ENCODE measurements around the gene APH1B. TPM values are rescaled to one million over a fixed set of nuclear protein-coding genes. Genes with fewer than 3 reads are reported as not detected.
A peak's percentile ranks its signal among the peaks of the same experiment; 100 is the strongest.

The APH1B gene
- total and polyA plus RNA-seq, 7 donors, result 1.8 to 11.0 (median 7.9) TPM

GRCh38 chr15:63349621-63350020, 72.2 kb downstream of the APH1B start:
- Histone ChIP-seq H3K27ac (peak overlapping the region in 1 of 4 donors; percentile 17), H3K4me3 (no peak overlapping the region), H3K27me3 (no peaks in the 10 kb centered on the region), H3K36me3 (no peaks in the 10 kb centered on the region), H3K9me3 (no peaks in the 10 kb centered on the region), H3K4me1 (peaks cover 0 to 10% (median 7%) of the 10 kb centered on the region in 4 donors)
- intact Hi-C loops (cut with DNase I), result no loop called here
- WGBS, 2 donors, result 94 to 95% methylated on average over 5 of the region's 5 CpGs
- no peak for DNase-seq
- TF ChIP-seq EP300 (IDR thresholded peaks at IDR 0.05) (no peak), POLR2AphosphoS5 (IDR thresholded peaks at IDR 0.05) (no peak), POLR2A (IDR thresholded peaks at IDR 0.05) (no peak)
- TF ChIP-seq, protein P1, sequence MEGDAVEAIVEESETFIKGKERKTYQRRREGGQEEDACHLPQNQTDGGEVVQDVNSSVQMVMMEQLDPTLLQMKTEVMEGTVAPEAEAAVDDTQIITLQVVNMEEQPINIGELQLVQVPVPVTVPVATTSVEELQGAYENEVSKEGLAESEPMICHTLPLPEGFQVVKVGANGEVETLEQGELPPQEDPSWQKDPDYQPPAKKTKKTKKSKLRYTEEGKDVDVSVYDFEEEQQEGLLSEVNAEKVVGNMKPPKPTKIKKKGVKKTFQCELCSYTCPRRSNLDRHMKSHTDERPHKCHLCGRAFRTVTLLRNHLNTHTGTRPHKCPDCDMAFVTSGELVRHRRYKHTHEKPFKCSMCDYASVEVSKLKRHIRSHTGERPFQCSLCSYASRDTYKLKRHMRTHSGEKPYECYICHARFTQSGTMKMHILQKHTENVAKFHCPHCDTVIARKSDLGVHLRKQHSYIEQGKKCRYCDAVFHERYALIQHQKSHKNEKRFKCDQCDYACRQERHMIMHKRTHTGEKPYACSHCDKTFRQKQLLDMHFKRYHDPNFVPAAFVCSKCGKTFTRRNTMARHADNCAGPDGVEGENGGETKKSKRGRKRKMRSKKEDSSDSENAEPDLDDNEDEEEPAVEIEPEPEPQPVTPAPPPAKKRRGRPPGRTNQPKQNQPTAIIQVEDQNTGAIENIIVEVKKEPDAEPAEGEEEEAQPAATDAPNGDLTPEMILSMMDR (IDR thresholded peaks at IDR 0.05), result no peak

DNA sequence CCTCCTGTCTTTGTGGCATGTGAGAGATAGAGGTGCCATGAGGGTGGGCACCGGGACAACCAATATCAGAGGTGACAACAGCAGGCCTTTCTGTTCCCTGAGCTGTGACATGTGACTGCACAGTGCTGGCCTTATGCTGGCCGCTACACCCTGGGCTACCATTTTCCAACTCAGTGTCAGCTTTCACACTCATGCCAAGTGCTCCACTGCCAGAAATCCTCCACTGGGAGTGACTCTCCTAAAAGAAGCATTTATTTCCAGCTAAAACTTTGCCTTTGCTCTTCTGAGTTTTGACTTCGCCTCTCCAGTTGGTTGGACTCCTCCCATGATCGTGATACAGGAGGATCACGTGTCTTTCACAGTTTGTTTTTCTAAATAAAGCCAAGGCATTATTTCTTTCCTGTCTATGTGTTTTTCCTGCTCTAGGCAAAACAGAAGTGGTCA, 72.8 kb downstream of the APH1B start:
- peak overlapping the region in 2 of 4 donors; percentile 4 to 17 for H3K27ac ChIP-seq
- WGBS, 2 donors, result 79 to 81% methylated on average over 5 of the region's 5 CpGs
- intact Hi-C loops (cut with DNase I), result no loop called here

DNA sequence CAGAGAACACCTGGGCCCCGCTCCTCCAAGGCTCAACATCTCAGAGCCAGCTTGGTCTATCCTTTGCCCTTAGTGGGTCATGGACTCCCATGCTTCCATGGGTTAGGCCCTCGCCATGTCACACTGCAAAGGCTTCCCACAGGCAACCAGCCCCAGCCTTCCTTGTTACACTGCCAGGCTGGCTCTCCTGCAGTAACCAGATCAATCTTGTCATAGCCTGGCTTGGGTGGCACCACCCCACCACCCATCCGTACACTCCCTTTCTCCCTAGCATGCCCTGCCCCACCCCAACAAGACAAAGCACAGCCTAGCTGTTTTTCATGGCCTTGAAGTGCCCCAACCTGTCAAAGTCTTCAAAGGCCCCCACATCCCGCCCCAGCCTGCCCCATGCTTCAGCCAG, 73.8 kb downstream of the APH1B start:
- H3K27me3 ChIP-seq, result no peaks in the 10 kb centered on the region
- TF ChIP-seq POLR2A (IDR thresholded peaks at IDR 0.05) (no peak), POLR2AphosphoS5 (IDR thresholded peaks at IDR 0.05) (no peak), EP300 (IDR thresholded peaks at IDR 0.05) (no peak)
- TF ChIP-seq, protein P1 (IDR thresholded peaks at IDR 0.05), result no peak

More for the DNA sequence above, 72.8 kb downstream of the APH1B start:
- TF ChIP-seq, protein P1 (IDR thresholded peaks at IDR 0.05), result no peak
- TF ChIP-seq POLR2AphosphoS5 (IDR thresholded peaks at IDR 0.05) (no peak), EP300 (IDR thresholded peaks at IDR 0.05) (no peak), POLR2A (IDR thresholded peaks at IDR 0.05) (no peak)
- H3K4me3 ChIP-seq, result no peak overlapping the region
- no peaks in the 10 kb centered on the region for H3K9me3 ChIP-seq
- DNase-seq, result no peak
- no peaks in the 10 kb centered on the region for H3K27me3 ChIP-seq
- H3K4me1 ChIP-seq, result peaks cover 0 to 10% (median 7%) of the 10 kb centered on the region in 4 donors
- no peaks in the 10 kb centered on the region for H3K36me3 ChIP-seq

GRCh38 chr15:63352808-63353207, 75.4 kb downstream of the APH1B start:
- 69 to 82% methylated on average over 4 of the region's 4 CpGs for WGBS, 2 donors
- H3K4me3 ChIP-seq, result no peak overlapping the region
- no peak overlapping the region for H3K27ac ChIP-seq
- H3K27me3 ChIP-seq, result no peaks in the 10 kb centered on the region
- H3K4me1 ChIP-seq, result peaks cover 0 to 10% (median 7%) of the 10 kb centered on the region in 4 donors
- TF ChIP-seq, protein P1 (IDR thresholded peaks at IDR 0.05), result no peak
- TF ChIP-seq POLR2A (IDR thresholded peaks at IDR 0.05), result no peak
- no peaks in the 10 kb centered on the region for H3K36me3 ChIP-seq
- no peak for DNase-seq
- intact Hi-C loops (cut with DNase I), result no loop called here
- H3K9me3 ChIP-seq, result no peaks in the 10 kb centered on the region

More for the DNA sequence above, 73.8 kb downstream of the APH1B start:
- H3K27ac ChIP-seq, result no peak overlapping the region
- no peak overlapping the region for H3K4me3 ChIP-seq
- no peaks in the 10 kb centered on the region for H3K9me3 ChIP-seq
- no peaks in the 10 kb centered on the region for H3K36me3 ChIP-seq
- H3K4me1 ChIP-seq, result peaks cover 0 to 10% (median 7%) of the 10 kb centered on the region in 4 donors
- no peak for DNase-seq
- intact Hi-C loops (cut with DNase I), result no loop called here
- WGBS, 2 donors, result 39 to 66% methylated on average over 4 of the region's 4 CpGs

- no peak overlapping the region for H3K4me3 ChIP-seq
- intact Hi-C loops (cut with DNase I), result no loop called here
- no peak overlapping the region for H3K27ac ChIP-seq
- no peak for TF ChIP-seq POLR2AphosphoS5 (IDR thresholded peaks at IDR 0.05)
- no peak for TF ChIP-seq EP300 (IDR thresholded peaks at IDR 0.05)
- TF ChIP-seq, protein P1 (IDR thresholded peaks at IDR 0.05), result no peak
- TF ChIP-seq POLR2A (IDR thresholded peaks at IDR 0.05), result no peak
- peak; percentile 15 for DNase-seq
- peaks cover 0 to 7% (median 3%) of the 10 kb centered on the region in 4 donors for H3K4me1 ChIP-seq
- no peaks in the 10 kb centered on the region for H3K36me3 ChIP-seq
- no peaks in the 10 kb centered on the region for H3K9me3 ChIP-seq
- 57 to 75% methylated on average over 8 of the region's 8 CpGs for WGBS, 2 donors
- no peaks in the 10 kb centered on the region for H3K27me3 ChIP-seq
These were observed 75.9 kb downstream of the APH1B start for GRCh38 chr15:63353261-63353660.

Data from sigmoid colon (tissue), 7 donors.